ENCODE measurements around the gene ITPKB. TPM values are rescaled to one million over a fixed set of nuclear protein-coding genes. Genes with fewer than 3 reads are reported as not detected.

Gene ITPKB
- total RNA-seq, 2 donors from 2014 or later = 22.4 to 28.3 TPM

DNA sequence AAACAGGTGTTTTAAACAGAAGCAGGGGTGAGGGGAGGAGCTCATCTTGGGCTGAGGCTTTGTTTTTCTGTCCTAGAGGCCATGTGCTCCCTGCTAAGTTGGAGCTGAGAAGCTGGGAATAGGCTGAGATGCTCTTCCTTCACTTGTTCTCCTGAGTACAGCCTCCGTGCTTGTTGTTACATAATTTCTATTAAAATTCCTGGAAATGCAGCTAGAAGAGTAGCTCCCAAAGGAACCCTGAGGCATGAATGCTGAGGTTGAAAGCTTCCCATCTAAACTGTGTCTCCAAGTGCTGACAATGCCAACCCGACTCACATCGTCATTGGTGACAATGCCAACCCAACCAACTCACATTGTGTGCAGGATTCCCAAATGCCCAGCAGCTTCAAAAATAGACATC lies 12.6 kb upstream of the ITPKB start:
- no peaks in the 10 kb centered on the region for H3K27me3 ChIP-seq (ENCODE audit: control insufficient read depth, insufficient read depth, low read length, poor library complexity, severe bottlenecking)
- peaks cover 10% of the 10 kb centered on the region for H3K9me3 Mint-ChIP-seq
- H3K36me3 Mint-ChIP-seq (ENCODE audit: low read depth) = no peaks in the 10 kb centered on the region
- peaks cover 8% of the 10 kb centered on the region for H3K9me3 ChIP-seq (ENCODE audit: control insufficient read depth, low read length)
- peaks cover 12% of the 10 kb centered on the region for H3K4me1 ChIP-seq (ENCODE audit: control insufficient read depth, insufficient read depth, low read length)
- no peak overlapping the region for H3K27ac Mint-ChIP-seq
- H3K4me1 Mint-ChIP-seq = peaks cover 23% of the 10 kb centered on the region
- H3K27me3 Mint-ChIP-seq (ENCODE audit: insufficient read depth) = peaks cover 2% of the 10 kb centered on the region
- H3K27ac ChIP-seq (ENCODE audit: low read depth, low read length) = no peak overlapping the region
- 96 to 100% methylated on average over 3 of the region's 3 CpGs for WGBS, 2 experiments (ENCODE audit: insufficient coverage in 1 of 2, insufficient read length in 1 of 2)
- no peak for DNase-seq
- no peak for TF ChIP-seq CTCF (conservative IDR thresholded peaks at IDR 0.05)
- H3K36me3 ChIP-seq (ENCODE audit: control insufficient read depth, insufficient read depth, low read length) = no peaks in the 10 kb centered on the region
- no peak overlapping the region for H3K4me3 ChIP-seq (ENCODE audit: low read length)
- no peak overlapping the region for H3K9ac ChIP-seq (ENCODE audit: extremely low read depth, low read length, poor library complexity, severe bottlenecking)
- H3K4me3 Mint-ChIP-seq = no peak overlapping the region

GRCh38 chr1:226751214-226751613 lies 12.1 kb upstream of the ITPKB start:
- Mint-ChIP-seq H3K36me3 (ENCODE audit: low read depth) (no peaks in the 10 kb centered on the region), H3K4me3 (no peak overlapping the region), H3K9me3 (peaks cover 5% of the 10 kb centered on the region), H3K27me3 (ENCODE audit: insufficient read depth) (peaks cover 2% of the 10 kb centered on the region), H3K27ac (no peak overlapping the region), H3K4me1 (peaks cover 23% of the 10 kb centered on the region)
- no peak for TF ChIP-seq CTCF (conservative IDR thresholded peaks at IDR 0.05)
- H3K36me3 ChIP-seq (ENCODE audit: control insufficient read depth, insufficient read depth, low read length) = no peaks in the 10 kb centered on the region
- peaks cover 12% of the 10 kb centered on the region for H3K4me1 ChIP-seq (ENCODE audit: control insufficient read depth, insufficient read depth, low read length)
- H3K4me3 ChIP-seq (ENCODE audit: low read length) = no peak overlapping the region
- DNase-seq = no peak
- no peak overlapping the region for H3K9ac ChIP-seq (ENCODE audit: extremely low read depth, low read length, poor library complexity, severe bottlenecking)
- H3K27me3 ChIP-seq (ENCODE audit: control insufficient read depth, insufficient read depth, low read length, poor library complexity, severe bottlenecking) = no peaks in the 10 kb centered on the region
- H3K9me3 ChIP-seq (ENCODE audit: control insufficient read depth, low read length) = peaks cover 3% of the 10 kb centered on the region
- 89 to 100% methylated on average over 1 to 2 of the region's 2 CpGs for WGBS, 2 experiments (ENCODE audit: insufficient coverage in 1 of 2, insufficient read length in 1 of 2)
- no peak overlapping the region for H3K27ac ChIP-seq (ENCODE audit: low read depth, low read length)

GRCh38 chr1:226749467-226749866 lies 10.4 kb upstream of the ITPKB start:
- H3K4me3 Mint-ChIP-seq = no peak overlapping the region
- Histone ChIP-seq H3K4me1 (ENCODE audit: control insufficient read depth, insufficient read depth, low read length) (peaks cover 8% of the 10 kb centered on the region), H3K27ac (ENCODE audit: low read depth, low read length) (no peak overlapping the region), H3K9me3 (ENCODE audit: control insufficient read depth, low read length) (no peaks in the 10 kb centered on the region), H3K27me3 (ENCODE audit: control insufficient read depth, insufficient read depth, low read length, poor library complexity, severe bottlenecking) (no peaks in the 10 kb centered on the region), H3K36me3 (ENCODE audit: control insufficient read depth, insufficient read depth, low read length) (no peaks in the 10 kb centered on the region), H3K9ac (ENCODE audit: extremely low read depth, low read length, poor library complexity, severe bottlenecking) (no peak overlapping the region), H3K4me3 (ENCODE audit: low read length) (no peak overlapping the region)
- 88 to 92% methylated on average over 11 of the region's 11 CpGs for whole genome bisulfite sequencing, 2 experiments (ENCODE audit: insufficient coverage in 1 of 2, insufficient read length in 1 of 2)
- peaks cover 13% of the 10 kb centered on the region for H3K4me1 Mint-ChIP-seq
- peaks cover 2% of the 10 kb centered on the region for H3K27me3 Mint-ChIP-seq (ENCODE audit: insufficient read depth)
- DNase-seq = no peak
- H3K36me3 Mint-ChIP-seq (ENCODE audit: low read depth) = no peaks in the 10 kb centered on the region
- no peak overlapping the region for H3K27ac Mint-ChIP-seq
- H3K9me3 Mint-ChIP-seq = no peaks in the 10 kb centered on the region
- TF ChIP-seq CTCF (conservative IDR thresholded peaks at IDR 0.05) = no peak
